NCI-H2107 (cell line): ENCODE results near the gene MEP1B.
"Not testable (repeated sequence)": the region's sequence is repeated elsewhere in the genome, so short reads cannot be mapped to it uniquely, and the experiment has no call there.

Source experiments
- DNase-seq: peaks from one replicate; lab custom pipeline; 2025; lab: John Stamatoyannopoulos, UW

Gene MEP1B

DNA sequence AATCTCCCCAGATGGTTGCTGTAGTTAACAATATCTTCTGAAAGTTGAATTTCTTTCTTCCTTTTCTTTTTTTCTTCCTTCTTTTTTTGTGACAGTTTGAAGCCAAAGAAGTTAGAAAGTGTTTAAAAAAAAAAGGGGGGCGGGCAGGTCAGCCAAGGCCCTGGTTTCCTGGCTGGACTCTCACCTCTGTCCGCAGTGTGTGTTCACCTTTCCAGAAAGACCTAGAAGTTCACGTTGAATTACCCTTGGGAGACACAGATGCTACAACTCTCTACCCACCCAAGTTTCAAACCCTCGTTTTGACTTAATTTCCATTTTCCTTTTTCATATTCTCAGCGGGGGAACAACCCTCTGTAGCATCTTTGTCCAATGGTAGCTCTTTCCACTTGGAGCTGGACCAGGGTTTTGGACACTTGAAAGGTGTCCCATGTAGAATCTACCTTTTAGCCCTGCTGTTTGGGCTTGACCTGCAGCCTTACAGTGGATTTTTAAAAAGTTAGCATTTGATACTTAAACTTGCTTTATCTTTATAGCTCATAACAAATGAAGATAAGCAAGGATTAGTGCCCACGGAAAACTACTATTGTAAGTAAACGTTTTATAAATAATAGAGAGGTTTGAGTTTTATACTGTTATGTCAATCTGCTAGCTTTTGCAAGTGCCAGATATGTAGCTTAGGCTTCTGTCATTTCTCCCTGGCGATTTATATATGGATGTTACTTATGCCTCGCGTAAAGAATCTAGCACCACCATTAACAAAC is 20.0 kb downstream of the MEP1B start:
- DNase-seq = no peak

DNA sequence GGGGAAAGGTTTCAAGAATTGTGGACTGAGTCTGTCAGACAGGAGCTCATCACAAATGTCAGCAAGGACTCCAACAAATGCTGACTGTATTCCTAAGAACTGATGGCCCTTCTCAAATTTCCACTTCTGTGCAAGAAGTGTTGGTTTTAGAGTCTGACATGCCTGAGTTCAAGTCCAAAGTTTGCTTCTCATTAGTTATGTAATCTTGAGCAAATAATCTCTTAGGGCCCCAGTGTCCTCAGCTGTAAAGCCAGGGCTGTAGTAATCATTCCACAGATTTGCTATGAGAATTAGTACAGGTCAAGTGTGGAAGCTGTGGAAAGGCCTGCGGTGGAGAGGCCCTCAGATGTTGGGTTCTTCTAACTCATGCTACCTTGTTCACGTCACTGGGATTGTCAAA is 23.9 kb downstream of the MEP1B start:
- DNase-seq = no peak

DNA sequence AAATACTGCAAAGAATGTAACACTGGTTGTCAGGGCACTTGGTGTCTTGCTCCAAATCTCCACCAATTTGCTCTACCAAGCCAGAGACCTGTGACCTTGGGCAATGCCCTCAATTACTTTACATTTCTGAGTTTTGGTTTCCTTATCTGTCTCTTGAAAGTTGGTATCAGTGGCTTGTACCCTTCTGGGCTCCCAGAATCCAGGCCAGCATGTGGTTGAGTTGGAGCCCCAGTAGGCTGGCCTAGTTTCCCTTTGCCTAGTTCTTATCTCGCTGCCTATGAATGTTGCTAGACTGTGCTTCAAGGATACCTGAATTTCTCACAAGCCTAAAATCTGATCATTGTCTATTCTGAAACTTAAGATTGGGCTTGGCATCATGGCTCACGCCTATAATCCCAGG is 26.6 kb downstream of the MEP1B start:
- no peak for DNase-seq

DNA sequence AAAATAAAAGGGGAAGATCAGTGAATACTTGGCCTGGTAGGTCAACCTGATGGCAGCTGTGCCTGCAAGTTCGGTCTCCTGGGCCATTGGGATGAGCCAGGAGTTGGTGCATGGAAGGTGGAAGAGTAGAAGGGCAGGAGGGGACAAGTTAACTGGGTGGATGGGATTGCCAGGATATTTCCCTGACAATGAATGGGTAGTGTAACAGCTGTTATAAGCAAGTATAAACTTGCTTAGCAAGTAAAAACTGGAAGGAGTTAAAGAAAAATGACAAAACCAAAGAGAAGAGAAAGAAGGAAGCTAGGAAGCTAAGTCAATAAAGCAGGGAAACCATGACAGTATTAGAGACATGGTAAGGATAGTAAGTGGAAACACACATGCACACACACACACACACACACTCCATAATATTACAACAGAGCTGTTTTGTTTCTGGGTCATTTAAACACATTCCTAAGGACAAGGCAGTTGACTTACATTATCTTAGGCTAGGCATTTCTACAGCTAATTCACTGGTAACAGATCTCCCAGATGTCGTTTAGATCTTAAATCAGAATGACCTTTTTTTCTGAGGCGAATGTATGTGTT is 29.7 kb downstream of the MEP1B start:
- no peak for DNase-seq

DNA sequence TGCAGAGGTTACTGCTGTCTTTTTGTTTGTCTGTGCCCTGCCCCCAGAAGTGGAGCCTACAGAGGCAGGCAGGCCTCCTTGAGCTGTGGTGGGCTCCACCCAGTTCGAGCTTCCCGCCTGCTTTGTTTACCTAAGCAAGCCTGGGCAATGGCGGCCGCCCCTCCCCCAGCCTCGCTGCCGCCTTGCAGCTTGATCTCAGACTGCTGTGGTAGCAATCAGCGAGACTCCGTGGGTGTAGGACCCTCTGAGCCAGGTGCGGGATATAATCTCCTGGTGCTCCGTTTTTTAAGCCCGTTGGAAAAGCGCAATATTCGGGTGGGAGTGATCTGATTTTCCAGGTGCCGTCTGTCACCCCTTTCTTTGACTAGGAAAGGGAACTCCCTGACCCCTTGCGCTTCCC is 43.5 kb downstream of the MEP1B start:
- DNase-seq = not testable (repeated sequence)

DNA sequence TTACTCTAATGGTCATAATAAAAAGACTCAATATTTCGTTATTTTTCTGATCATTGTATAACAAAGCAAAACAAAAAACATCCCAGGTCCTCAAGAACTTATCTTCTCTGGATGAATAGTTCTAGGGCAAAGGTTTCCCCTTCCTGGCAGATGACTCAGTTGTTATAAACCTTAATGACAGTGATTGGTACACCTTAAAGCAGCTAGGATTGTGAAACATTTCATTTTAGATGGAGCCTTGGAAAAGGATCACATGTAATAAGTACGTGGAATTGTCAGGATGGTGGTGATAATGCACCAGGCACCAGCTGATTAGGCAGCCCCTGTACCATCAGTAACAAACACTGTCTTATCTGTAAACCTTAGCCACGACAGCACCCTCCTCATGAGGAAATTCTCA is 47.2 kb downstream of the MEP1B start:
- no peak for DNase-seq

DNA sequence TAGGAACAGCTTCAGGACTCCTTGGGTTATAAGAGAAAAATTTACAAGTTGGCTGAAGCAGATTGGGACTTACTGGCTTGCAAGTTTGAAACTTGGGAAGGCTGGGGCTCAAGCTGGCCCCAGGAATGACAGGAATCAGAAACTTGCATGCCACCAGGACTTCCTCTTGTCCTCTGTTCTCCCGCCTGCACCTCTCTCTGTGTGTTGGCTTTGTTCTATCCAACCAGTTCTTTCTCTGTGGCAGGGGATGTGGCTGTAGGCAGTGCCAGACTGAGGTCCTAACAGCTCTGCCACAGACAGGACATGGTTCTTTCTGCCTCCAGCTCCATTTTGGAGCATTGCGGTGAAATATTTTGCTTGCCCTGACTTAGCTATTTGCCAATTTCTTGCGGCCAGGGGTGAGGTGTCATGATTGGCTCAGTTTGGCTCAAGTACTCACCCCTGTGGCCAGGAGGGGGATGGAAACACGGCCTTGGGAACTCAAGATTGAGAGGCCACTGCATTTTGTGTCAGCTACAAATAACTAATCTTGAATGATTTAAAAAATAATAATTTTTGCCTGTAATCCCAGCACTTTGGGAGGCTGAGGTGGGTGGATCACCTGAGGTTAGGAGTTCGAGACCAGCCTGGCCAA is 48.9 kb downstream of the MEP1B start:
- no peak for DNase-seq

DNA sequence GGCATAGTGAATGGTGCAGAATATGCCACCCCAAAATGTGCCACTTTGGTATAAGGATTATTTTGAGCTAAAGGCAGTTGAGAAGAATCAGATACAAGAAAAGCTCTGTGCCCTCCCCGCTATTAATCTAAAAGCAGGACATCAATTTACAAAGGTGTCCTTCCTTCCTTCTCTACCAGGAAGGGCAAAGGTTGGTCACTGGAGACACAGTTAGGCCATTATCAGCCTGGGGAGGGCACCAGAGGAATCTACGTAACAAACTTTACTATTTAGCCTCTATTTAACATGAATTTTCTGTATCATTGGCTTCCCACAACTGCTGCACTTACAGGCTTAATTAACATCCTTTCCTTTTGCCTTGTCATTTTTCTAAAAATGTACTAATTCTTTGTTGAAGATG is 52.6 kb downstream of the MEP1B start:
- DNase-seq = no peak

DNA sequence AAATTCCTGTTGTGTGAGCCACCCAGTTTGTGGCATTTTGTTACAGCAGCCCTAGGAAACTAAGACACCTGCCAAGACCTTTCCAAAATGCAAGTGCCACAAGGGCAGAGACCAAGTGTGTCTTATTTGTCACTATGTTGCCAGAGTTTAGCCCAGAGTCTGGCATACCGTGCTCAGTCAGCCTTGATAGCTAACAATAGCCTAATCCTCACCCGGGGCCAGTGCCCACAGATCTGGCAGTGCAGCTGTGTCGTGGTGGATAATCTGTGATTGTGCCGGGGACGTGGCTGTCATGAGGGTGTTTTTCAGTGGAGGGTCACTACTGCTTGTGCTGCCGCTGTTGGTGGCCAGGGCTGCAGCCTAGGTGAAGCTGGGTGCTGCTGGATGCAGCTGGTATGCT is 53.5 kb downstream of the MEP1B start:
- DNase-seq = no peak

DNA sequence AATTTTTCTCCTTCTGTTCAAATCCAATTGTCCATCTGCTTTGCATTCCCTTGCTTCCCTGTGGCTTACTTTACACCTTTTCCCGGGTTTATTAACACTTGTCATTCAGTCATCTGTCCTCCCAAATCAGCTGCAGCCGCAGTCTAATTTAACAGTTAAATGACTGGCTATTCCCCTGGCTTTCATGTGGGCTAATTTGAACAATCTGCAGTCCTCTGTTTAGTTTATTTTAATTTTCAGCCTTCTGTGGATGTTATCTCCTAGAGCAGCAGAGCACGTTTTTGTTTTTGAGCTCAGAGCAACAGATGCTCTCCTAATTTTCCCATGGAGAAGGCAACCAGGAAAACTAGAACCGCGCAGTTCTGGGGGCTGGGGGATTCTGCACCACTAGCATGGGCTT is 55.0 kb downstream of the MEP1B start:
- DNase-seq = no peak

DNA sequence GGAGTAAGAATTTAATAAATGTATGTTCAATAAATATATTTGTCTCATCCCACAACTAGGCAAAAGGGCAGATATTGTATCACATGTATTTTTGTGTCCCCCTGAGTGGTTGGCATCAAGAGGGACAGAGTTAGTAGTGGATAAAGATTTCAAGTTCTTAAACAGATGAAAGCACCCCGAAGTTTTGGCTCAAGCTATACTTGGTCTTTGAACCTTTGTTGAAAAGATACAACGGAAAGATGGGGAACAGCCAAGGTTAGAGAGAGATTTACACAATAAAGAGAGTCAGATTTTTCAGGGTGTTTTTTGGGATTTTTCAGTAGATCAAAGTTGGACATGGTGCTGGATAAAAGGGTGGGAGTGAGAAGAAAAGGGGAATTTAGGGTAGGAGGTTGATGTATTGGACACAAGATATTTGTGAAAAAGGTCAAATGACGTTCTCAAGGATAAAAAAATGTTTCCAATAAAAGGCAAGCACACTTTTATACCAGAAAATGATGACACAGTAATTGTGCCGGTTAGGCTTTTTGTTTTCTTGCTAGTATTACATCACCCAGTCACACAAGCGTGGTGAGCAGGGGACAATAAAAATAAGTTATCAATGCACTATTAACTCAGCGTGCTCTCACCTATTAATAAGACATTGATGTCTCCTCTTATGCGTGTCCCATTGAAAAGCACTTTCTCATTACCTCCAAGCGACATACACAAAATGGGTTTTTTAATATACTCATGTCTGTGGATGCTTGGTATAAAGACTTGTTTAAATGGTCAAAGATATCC is 59.5 kb downstream of the MEP1B start:
- no peak for DNase-seq

DNA sequence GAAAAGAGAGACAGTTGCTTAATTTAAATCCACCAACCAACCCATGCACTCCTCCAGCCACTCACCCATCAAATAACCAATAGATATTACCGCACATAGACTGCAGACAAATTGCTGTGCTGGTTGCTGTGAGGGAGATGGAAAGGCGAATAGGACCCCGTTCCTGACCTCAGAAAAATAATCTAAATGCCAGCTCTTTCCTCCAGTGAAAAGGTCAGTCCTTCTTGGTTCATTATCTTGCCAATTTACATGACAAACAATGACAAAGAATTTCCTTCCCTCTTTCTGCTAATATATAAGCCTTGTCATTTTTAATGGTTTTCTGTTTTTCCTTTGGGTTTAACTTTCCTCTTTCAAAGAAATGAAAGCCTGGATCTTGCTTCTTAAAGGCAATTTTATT is 61.6 kb downstream of the MEP1B start:
- no peak for DNase-seq

DNA sequence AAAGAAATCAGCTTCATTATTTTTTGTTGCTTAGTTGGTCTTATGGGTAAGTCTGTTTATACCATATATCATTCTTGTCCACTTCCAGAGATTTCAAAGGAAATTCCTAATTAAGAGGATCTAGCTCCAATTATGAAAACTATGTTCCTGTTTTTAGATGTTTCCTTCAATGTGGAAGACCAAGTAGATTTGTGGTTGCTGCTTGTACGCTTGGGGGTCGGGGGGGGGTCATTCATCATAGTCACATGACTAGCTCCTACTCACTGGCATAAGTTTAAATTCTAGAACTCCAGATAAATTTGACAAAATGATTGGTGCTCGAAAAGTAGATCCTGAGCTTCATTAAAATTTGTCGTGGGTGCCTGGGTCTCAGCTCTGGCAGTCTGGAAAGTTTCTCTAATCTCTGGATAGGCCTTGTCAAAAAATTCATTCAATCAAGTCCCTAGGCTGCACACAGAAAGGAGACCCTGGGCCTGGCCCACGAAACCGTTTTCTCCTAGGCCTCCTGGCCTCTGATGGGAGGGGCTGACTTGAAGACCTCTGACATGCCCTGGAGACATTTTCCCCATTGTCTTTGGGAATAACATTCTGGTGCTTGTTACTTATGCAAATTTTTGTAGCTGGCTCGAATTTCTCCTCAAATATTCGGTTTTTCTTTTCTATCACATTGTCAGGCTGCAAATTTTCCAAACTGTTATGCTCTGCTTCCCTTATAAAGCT is 62.5 kb downstream of the MEP1B start:
- DNase-seq = no peak

DNA sequence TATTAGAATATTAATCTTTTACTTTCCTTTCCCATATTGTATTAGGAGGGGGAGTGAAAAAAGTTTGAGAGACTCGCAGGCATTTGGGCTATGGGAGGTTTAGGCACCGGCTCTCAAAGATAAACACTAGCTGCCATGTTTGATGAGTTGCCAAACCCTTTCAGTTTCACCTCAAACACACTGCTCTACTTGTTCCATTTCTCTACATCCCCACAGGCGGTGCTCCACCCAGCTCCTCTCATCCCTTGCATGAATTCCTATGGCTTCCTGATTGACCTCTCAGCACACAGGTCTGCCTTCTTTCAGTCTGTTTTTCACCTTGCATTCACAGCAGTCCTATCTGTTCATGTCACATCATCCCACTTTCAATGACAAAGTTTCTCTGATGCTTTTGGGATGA is 65.7 kb downstream of the MEP1B start:
- DNase-seq = no peak

DNA sequence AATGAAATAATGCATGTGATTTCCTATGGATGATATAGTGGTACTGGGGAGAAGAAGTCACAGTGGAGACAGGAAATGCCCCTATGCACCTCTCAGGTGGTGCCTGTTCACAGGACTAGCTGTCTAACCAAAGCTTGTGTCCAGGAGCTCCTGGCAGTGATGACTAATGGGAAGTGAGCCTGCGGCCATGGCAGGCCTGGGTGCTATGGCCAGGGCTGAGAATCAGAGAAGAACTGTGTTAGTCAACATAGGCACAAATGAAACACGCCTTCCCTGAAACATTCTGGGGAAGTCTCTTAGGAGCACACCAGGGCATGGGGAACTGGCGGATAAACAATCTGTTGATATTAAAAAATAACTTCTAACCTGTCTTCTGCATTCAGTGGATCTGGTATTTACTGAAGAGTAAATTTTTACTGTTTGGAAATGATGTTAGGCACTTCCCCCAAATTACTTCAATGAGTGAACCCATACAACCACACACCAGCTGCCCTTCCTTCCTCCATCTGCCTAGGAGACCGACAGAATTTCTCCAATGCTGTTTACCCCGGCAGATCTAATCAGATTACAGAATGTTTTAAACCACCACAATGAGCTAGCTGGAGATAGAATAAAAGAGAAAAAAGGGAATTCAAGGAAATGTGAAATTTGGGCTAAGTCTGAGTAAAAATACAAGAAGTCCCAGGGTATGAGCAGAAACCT is 67.4 kb downstream of the MEP1B start:
- DNase-seq = no peak

DNA sequence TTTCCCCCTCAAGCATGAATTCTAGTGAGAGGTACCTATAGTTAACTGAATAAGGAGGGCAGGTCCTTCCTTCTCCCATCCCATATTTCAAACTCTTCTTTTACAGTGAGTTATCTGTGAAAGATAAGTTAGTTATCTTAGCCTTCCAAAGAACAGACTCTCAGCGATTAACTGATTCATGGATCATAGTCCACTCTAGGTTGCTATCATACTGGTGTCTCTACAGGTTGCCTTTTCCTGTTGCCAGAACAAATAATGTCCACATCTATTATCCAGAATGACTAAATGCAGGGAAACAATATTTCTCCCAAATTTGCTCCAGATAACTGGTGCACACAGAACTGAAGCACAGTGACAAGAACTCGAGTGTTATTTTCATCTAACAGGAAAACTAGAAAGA is 68.3 kb downstream of the MEP1B start:
- DNase-seq = no peak

DNA sequence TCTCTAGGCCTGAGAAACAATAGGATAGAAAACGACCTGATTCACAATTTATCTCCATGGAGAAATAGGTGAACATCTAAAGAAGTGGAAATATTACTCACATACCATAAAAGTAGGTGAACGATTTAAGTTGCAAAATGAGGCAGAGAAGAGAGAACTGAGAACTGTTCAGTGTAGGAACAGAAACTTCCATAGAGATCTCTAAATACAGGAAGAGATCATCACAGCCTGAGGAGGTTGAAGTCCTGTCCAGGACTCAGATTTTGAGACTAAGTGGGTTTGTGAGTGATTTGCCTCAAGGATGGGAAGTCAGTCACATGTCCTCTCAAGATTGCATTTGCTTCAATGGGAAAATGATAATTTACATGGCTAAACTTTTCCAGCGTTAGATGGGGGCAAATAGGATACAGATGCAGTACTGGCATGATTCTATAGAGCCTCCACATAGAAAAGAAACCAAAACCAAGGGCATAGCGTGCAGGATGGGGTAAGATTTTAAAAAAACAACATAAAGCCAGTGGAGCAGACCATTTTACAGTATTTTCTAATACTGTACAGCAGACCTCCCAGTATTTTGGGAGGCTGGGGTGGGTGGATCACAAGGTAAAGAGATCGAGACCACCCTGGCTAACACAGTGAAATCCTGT is 68.8 kb downstream of the MEP1B start:
- no peak for DNase-seq

DNA sequence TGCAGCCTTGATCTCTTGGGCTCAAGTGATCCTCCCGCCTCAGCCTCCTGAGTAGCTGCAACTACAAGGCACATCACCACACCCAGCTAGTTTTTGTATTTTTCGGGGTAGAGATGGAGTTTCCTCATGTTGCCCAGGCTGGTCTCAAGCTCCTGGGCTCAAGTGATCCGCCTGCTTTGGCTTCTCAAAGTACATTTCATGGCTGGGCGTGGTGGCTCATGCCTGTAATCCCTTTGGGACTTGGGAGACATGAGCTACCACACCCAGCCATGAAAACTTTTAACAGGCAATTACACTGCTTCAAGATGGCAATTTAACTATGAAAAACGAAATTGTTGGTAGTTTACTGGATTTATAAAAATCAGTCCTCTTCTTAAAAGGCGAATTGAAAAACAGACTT is 69.7 kb downstream of the MEP1B start:
- DNase-seq = no peak

DNA sequence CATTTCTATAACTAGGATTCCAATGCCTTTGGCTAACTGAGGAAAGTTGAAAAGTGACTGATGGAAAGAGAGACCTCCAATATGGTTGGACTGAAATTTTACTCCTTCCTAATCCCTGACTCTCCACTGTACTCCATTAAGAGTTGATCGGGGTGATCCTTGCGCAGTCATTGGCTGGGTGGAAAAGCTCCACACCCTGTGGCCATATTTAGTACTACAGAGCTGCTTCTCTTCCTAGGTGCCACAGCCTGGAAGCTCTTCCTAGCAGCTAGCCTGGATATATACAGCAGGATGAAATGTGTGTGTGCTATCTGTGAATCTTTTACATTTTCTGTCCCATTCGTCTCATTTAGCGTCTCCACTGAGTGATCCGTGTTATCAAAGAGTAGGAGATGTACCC is 71.2 kb downstream of the MEP1B start:
- DNase-seq = no peak

DNA sequence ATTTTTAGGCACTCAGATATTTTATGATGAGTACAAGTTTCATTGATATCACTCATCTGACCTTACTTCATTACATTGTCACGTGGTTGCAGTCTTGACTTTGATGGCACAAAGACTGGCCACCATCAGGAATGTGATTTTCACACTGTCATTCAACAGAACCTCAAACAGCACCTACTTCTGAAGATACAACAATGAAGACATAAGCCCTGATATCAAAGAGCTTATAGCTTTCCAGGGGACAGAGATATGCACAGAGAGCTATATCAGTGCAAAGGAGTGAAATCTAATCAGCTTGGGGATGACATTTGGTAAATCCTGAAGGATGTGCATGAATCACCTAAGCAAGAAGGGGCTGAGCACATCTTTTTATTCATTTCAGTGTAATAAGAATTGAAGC is 72.3 kb downstream of the MEP1B start:
- no peak for DNase-seq

DNA sequence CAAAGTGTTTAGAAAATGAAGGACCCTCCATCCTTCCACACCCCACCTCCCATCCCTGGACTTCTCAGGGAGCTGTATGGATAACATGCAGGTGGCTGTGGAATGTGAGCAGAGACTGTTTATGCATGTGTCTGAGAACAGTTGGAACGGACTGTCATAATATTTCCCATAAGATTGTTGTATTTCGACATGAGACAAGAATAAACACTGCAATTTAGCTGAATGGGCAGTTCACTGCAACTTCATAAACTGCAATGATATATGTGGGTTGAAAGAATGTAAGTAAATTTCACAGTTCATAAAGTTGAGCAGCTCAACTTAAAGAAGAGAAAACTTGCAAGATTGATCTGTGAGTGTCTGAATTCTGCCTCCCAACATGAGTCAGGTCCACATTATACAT is 74.6 kb downstream of the MEP1B start:
- no peak for DNase-seq
